Ishikawa (cell line): ENCODE data around the gene HIVEP2.

Source experiments
- CEBPB ChIP-seq: IDR thresholded peaks from 2 replicates; pipeline ENCODE4 v1.6.1; 2012
- CREB1 ChIP-seq: IDR thresholded peaks from 2 replicates; pipeline ENCODE4 v1.6.1; 2012; ENCODE audit warnings: low read depth
- EGR1 ChIP-seq: IDR thresholded peaks from 2 replicates; pipeline ENCODE4 v1.6.1; 2012
- FOXM1 ChIP-seq: IDR thresholded peaks from 2 replicates; pipeline ENCODE4 v1.6.1; 2012; ENCODE audit warnings: low read depth, borderline replicate concordance
- RAD21 ChIP-seq: IDR thresholded peaks from 2 replicates; pipeline ENCODE4 v1.6.1; 2012; ENCODE audit warnings: low read depth
- TAF1 ChIP-seq: IDR thresholded peaks from 2 replicates; pipeline ENCODE4 v1.6.1; 2012; ENCODE audit warnings: low read depth, mild to moderate bottlenecking
- TCF12 ChIP-seq: IDR thresholded peaks from 2 replicates; pipeline ENCODE4 v1.6.1; 2012; ENCODE audit warnings: low read depth
- YY1 ChIP-seq: IDR thresholded peaks from 2 replicates; pipeline ENCODE4 v1.6.1; 2012; ENCODE audit warnings: low read depth
- TF ChIP-seq, protein P1 (sequence below): IDR thresholded peaks from 2 replicates; pipeline ENCODE4 v1.6.1; 2012; ENCODE audit warnings: low read depth, mild to moderate bottlenecking
- TF ChIP-seq, protein P2 (sequence below): IDR thresholded peaks from 2 replicates; pipeline ENCODE4 v1.6.1; 2012

GRCh38 chr6:142900227-142900971 lies 44.6 kb downstream of the HIVEP2 start:
- TF ChIP-seq RAD21 (no peak), YY1 (no peak), CEBPB (no peak), FOXM1 (no peak), TAF1 (no peak), TCF12 (no peak), EGR1 (no peak), CREB1 (no peak)
- TF ChIP-seq, protein P1, sequence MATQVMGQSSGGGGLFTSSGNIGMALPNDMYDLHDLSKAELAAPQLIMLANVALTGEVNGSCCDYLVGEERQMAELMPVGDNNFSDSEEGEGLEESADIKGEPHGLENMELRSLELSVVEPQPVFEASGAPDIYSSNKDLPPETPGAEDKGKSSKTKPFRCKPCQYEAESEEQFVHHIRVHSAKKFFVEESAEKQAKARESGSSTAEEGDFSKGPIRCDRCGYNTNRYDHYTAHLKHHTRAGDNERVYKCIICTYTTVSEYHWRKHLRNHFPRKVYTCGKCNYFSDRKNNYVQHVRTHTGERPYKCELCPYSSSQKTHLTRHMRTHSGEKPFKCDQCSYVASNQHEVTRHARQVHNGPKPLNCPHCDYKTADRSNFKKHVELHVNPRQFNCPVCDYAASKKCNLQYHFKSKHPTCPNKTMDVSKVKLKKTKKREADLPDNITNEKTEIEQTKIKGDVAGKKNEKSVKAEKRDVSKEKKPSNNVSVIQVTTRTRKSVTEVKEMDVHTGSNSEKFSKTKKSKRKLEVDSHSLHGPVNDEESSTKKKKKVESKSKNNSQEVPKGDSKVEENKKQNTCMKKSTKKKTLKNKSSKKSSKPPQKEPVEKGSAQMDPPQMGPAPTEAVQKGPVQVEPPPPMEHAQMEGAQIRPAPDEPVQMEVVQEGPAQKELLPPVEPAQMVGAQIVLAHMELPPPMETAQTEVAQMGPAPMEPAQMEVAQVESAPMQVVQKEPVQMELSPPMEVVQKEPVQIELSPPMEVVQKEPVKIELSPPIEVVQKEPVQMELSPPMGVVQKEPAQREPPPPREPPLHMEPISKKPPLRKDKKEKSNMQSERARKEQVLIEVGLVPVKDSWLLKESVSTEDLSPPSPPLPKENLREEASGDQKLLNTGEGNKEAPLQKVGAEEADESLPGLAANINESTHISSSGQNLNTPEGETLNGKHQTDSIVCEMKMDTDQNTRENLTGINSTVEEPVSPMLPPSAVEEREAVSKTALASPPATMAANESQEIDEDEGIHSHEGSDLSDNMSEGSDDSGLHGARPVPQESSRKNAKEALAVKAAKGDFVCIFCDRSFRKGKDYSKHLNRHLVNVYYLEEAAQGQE, result no peak
- TF ChIP-seq, protein P2, sequence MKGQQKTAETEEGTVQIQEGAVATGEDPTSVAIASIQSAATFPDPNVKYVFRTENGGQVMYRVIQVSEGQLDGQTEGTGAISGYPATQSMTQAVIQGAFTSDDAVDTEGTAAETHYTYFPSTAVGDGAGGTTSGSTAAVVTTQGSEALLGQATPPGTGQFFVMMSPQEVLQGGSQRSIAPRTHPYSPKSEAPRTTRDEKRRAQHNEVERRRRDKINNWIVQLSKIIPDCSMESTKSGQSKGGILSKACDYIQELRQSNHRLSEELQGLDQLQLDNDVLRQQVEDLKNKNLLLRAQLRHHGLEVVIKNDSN, result no peak
